Stimulated activated CD8-positive, alpha-beta memory T cell treated with anti-CD3 and anti-CD28 coated beads, Interleukin-7, amount 100 ng/mL, for 24 hours (primary cell): ENCODE results near the gene EIF4G1.
"Not testable (repeated sequence)": the region's sequence is repeated elsewhere in the genome, so short reads cannot be mapped to it uniquely, and the experiment has no call there.

ENCODE experiments used
- DNase-seq: peaks from one replicate; pipeline ENCODE4 v3.0.0-alpha.2; 2020; ENCODE audit warnings: low read depth

The EIF4G1 gene

DNA sequence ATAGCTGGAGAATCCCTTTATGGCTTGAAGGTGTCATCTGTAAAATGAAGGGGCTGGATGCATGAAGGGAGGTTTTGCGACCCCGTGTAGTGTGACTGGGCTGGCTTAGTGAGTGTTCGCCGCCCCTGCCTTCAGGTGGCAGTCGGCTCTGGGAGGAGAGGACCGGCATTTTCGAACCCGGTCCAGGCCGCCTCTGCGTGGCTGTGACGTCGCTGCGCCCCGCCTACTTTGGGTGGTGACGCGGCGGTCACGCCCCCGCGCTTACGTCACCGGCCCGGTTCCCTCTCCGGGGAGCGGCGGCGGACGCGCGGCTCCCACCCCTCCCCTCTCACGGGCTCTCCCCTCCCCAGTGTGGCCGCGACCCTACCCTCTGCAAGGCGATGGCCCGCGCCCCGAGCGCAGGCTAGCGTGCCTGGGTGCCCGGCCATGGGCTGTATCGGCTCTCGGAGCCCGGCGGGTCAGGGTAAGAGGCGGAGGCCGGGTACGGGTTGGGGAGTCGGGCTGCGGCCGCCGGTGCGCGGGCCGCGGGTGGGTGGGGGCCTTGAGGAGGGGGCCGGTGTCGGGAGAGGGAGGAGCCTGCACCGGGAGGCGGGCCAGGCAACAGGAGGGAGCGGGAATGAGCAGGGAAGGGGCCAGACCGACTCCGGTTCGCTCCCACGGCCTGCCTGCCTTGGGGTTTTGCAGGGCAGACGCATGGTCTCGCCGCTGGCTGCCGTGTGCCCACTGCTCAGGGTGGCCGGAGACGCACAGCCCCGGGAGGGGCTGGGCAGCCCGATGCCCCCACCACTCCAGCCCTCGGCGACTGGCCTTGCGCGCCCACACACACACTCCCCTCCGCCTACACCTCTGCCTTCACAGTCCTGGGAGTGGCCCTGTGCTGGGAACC, 21.5 kb downstream of the EIF4G1 start:
- peak; percentile 76 for DNase-seq

DNA sequence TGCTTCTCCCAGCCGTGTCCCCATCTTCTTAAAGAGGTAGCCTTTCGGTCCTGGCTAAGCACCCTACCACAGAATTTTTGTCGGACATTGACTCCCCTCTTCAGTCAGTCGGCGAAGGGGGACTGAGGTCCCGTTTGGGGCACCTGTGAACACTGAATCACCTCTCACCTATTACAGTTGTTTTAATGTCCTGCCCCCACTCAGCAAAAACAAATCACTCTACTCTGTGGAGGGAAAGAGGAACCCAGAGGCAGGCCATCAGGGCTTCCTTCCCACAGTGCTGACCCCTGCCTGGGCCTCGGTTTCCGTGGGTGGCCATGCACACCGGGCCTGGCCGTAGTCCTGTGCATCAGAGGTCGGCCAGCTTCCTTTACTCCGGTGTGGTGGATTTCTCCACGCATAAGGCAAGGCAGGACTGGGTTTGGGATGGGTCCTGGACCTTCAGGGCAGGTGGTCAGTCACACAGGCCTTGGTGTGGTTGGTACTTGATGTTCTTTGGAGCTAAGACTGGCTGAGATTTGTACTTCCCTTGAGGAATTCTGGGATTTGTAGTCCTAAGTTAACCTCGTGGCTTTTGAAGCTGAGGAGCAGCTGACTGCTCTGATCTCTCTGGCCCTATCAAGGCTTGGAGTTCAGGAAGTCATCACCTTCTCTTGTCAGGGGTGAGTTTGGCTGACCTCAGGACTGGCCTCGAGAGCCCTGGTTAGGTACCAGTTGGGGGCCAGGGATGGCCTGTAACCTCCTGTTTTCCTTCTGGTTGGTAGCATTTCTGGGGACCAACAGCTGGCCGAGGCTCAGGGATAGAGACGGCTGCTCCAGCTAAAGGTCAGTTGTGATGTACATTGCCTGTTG, 22.4 kb downstream of the EIF4G1 start:
- no peak for DNase-seq

DNA sequence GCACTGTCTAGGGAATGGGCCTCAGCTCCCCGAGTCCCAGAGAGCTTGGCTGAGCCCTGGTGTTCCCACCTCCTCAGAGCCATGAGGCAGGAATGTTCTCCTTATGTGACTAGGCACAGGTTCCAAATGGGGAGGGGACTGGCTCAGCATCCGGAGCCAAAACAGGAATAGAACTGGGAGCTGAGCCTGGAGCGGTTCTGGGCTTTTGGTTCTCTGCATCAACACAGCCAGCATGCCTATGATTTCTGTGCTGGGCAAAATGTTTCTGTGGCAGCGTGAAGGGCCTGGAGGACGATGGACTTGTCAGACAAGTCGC, 23.0 kb downstream of the EIF4G1 start, which contains the start of gene FAM131A:
Gene FAM131A (plus strand): TSS at position 202 of the 316 bp plus-strand sequence. CDS start 31 bp downstream, at position 233.
- no peak for DNase-seq

DNA sequence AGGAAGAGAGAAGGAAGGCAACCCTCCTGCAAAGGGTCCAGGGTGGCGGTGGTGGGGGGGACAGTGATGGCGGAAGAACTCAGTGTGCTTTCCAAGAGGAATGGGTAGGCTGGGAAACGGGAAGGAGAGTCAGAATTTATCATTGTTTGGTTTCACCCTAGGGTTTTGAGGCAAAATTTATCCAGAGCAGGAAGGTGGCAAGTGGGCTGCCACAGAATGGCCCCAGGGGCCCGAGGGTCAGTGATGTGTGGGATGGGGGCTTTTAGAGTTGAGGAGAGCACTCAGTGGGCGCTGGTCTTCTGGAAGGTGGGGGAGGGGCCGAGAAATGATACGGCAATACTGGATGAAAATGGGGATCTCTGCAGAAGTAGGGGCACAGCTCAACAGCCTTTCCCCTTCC, 23.6 kb downstream of the EIF4G1 start:
- DNase-seq, result no peak

DNA sequence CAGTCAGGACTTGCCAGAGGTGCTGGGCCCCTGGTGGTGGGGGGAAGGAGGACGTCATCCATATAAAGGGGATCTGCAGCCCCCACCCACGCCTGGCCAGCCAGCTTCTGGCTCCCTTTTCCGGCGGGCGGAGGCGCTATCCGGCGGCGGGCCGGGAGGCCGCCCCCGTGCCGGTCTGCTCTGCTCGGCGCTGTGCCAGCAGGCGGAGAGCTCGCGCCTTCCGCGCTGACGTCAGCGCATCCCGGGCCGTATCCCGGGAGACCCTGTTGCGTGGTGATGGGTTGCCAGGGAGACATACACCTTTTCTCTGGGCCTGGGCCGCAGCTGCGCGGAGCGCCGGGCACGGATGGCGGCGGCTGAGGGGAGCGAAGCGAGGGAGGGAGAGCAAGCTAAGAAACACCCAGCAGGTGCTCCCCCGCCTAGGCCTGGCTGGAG, 24.1 kb downstream of the EIF4G1 start:
- no peak for DNase-seq

DNA sequence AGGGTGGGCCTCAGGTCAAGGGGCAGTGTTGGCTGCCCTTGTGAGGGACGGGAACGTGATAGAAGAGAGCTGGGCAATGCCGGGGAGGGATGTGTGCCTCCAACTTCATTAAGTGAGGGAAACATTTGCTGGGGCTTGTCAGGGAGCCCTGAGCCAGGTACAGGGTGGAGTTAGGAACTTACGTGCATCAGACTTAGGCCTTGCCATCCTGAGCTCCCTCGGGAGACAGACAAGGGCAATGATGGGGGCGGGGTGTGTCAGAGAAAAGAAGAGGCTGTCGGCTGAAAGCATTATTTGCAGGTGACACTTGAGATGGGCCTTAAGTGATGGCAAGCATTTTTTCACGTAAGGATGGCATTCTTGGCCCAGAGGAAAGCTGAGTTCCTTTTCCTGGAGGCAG, 24.6 kb downstream of the EIF4G1 start:
- DNase-seq, result no peak

DNA sequence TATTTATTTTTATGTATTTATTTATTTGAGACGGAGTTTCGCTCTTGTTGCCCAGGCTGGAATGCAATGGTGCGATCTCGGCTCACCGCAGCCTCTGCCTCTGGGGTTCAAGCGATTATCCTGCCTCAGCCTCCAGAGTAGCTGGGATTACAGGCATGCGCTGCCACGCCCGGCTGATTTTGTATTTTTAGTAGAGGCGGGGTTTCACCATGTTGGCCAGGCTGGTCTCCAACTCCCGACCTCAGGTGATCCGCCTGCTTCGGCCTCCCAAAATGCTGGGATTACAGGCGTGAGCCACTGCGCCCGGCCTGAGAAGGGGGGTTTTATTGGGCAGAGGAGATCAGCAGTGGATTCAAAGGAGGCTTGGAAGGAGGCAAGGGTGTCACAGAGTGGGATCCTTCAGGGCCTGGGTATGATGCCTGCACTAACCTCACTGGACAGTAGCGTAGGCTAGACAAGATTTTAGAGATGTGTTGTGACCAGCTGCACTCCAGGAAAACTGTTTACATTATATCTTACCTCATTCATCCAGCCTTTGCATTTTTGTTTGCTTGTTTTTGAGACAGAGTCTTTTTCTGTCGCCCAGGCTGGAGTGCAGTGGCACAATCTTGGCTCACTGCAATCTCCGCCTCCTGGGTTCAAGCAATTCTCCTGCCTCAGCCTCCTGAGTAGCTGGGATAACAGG, 25.2 kb downstream of the EIF4G1 start:
- not testable (repeated sequence) for DNase-seq

DNA sequence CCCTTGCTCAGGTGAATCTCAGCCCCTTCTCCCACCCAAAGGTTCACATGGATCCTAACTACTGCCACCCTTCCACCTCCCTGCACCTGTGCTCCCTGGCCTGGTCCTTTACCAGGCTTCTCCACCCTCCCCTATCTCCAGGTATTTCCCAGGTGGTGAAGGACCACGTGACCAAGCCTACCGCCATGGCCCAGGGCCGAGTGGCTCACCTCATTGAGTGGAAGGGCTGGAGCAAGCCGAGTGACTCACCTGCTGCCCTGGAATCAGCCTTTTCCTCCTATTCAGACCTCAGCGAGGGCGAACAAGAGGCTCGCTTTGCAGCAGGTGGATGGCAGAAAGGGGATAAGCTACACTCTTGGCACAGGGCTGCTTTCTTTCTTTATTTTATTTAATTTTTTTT, 27.5 kb downstream of the EIF4G1 start:
- DNase-seq, result no peak

DNA sequence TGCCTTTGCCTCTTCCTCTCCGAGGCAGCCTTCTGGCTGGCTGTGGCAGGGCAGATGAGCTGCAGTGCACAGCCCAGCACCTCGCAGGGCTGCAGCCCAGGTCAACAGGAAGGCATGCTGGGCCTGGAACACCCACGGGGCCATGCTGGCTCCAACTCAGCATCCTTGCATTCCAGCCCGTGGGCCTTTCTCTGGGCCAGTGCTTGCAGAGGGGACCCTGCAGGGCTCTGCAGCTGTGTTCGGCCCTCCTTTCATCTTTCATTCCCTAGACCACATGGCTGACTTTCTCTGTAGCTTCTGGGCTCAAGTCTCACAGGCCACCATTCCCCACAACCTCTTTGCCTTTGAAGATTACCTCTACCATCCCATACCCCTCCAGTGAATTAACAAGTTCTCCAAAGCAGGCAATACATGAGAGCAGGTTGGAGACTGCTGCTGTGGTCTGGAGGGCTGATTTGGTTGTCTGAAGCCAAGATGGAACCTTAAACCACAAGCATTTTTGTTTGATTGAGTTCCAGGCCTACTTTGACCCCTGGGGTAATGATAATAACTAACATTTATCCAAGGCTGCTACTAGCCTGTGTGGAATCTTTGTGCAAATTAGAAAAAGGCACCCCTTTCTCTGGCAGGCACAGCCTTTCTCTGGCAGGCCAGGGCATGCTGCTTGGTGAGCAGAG, 28.9 kb downstream of the EIF4G1 start:
- no peak for DNase-seq

DNA sequence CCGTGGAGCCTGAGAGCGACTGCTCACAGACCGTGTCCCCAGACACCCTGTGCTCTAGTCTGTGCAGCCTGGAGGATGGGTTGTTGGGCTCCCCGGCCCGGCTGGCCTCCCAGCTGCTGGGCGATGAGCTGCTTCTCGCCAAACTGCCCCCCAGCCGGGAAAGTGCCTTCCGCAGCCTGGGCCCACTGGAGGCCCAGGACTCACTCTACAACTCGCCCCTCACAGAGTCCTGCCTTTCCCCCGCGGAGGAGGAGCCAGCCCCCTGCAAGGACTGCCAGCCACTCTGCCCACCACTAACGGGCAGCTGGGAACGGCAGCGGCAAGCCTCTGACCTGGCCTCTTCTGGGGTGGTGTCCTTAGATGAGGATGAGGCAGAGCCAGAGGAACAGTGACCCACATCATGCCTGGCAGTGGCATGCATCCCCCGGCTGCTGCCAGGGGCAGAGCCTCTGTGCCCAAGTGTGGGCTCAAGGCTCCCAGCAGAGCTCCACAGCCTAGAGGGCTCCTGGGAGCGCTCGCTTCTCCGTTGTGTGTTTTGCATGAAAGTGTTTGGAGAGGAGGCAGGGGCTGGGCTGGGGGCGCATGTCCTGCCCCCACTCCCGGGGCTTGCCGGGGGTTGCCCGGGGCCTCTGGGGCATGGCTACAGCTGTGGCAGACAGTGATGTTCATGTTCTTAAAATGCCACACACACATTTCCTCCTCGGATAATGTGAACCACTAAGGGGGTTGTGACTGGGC, 30.3 kb downstream of the EIF4G1 start:
- DNase-seq, result no peak

DNA sequence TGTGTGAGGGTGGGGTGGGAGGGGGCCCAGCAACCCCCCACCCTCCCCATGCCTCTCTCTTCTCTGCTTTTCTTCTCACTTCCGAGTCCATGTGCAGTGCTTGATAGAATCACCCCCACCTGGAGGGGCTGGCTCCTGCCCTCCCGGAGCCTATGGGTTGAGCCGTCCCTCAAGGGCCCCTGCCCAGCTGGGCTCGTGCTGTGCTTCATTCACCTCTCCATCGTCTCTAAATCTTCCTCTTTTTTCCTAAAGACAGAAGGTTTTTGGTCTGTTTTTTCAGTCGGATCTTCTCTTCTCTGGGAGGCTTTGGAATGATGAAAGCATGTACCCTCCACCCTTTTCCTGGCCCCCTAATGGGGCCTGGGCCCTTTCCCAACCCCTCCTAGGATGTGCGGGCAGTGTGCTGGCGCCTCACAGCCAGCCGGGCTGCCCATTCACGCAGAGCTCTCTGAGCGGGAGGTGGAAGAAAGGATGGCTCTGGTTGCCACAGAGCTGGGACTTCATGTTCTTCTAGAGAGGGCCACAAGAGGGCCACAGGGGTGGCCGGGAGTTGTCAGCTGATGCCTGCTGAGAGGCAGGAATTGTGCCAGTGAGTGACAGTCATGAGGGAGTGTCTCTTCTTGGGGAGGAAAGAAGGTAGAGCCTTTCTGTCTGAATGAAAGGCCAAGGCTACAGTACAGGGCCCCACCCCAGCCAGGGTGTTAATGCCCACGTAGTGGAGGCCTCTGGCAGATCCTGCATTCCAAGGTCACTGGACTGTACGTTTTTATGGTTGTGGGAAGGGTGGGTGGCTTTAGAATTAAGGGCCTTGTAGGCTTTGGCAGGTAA, 31.1 kb downstream of the EIF4G1 start:
- DNase-seq, result no peak

DNA sequence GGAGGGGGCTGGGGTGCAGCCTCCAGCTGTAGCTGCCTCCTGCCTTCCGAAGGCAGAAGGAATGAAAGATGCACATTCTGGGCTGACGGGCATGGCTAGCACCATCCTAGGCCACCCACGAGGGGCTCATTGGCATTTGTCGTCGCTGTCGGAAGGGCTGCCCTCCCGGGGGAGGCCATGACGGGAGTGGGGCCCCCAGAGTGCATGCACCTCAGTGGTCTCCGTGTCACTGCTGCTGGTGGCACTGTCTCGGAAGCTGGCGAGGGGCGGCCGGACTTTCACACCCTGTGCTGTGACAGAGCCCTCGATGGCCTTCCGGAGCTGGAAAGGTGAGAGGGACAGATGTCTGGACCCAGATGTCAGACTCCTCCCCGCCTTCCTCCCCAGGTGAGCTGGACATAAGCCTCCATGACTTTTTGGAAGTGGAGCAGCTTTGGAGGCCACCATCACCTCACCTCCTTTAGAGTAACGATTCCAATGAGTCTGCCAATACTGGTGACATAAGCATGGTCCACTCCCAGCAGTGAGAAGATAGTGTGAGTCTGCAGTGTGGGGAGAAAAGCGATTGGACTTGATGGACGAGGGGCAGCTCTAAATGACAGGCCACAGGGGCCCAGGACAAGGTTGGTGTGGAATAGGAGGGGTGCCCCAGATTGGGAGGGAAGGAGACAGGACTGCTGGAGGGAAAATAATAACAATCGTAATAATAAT, 32.2 kb downstream of the EIF4G1 start:
- no peak for DNase-seq

DNA sequence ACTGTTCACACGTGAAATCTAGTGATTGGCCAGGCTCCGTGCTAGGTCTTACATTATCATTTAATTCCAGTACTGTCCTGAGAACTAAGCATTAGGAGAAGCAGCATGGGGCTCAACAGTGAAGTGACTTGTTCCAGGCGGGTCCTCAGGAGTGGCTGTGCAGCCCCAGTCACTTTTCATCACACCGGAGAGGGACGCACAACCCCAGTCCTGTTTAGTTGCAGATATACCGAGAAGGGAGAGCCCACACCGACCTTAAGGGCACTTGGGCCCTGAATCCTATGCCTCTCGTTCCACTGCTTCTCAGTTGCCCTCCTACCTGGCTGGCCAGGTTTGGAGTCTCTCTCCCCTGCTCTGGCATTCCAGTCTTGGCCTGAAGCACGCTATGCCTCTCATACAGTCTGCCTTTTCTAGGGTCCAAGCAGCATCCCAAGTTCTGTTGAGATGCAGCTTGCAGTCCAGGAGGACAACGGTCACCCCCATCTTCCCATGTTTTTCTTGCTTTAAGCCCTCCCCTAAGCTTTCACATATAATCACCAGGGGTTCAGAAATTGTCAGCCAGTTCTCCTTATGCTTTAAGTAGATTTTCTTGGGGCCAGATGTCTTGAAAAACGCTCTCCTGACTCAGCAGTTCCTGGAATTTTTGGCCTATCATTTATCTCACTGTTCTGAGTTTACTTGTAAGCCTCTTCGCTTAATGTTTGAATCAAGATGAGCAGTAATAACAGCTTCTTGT, 33.1 kb downstream of the EIF4G1 start:
- DNase-seq, result no peak

DNA sequence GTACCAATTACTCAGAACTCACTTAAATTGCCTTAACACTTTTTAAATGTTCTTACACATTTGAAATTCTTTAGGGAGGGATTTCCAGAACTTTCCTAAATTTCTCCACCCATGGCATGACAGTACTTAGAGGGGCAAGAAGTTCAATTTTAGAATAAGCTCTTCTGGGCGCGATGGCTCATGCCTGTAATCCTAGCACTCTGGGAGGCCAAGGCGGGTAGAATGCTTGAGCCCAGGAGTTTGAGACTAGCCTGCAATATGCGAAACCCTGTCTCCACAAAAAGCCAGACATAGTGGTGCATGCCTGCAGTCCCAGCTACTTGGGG, 33.6 kb downstream of the EIF4G1 start:
- no peak for DNase-seq

DNA sequence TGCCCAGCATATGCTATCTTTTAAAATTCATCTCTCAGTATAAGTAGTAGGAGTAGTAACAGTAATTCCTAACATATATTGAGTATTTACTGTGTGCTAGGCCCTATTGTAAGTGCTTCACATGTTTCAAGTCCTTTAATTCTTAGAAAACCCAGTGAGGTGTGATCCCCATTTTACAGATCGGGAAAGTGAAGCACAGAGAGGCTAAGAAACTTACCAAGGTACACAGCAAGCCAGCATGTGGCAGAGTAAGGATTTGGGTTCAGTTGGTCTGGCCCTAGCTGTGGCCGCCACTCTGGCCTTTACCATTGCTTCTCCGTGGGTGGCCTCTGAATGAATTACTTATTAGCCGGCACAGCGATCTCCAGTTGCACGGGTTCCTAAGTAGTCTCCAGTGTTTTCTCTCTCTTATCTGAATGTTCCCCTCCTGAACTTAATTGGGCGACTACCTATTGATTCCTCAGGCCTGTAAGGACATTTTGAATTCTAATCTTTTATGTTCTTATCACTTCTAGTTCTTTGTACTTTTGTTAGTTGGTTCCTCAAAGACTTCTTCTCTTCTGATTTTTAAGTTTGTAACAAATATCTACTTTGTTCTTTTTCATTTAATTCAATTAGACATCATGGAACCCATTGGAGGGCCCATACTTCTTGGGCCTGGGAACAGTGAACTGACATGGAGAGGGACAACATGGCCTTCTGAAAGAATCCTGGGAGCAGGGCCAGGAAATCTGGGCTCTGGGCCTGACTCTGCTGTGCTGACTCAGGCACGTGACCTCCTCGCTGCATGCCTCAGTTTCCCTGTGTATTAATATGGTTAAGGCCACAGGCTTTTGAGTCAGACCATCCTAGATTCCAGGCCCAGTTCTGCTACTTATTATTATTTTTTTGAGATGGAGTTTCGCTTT, 35.4 kb downstream of the EIF4G1 start:
- no peak for DNase-seq

DNA sequence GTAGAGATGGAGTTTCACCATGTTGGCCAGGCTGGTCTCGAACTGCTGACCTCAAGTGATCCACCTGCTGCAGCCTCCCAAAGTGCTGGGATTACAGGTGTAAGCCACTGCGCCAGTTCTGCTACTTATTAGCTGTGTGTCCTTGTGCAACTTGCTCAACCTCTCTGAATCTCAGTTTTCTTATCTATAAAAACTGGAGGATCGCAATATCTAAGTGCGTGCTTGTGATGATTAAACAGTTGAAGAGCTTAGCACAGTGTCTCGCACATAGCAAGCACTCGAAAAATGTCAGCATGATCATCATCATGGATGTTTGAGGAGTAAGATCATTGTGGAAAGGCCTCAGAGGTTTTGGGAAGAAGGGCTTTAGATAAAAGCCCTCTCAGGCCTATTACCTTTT, 36.2 kb downstream of the EIF4G1 start:
- DNase-seq, result no peak

DNA sequence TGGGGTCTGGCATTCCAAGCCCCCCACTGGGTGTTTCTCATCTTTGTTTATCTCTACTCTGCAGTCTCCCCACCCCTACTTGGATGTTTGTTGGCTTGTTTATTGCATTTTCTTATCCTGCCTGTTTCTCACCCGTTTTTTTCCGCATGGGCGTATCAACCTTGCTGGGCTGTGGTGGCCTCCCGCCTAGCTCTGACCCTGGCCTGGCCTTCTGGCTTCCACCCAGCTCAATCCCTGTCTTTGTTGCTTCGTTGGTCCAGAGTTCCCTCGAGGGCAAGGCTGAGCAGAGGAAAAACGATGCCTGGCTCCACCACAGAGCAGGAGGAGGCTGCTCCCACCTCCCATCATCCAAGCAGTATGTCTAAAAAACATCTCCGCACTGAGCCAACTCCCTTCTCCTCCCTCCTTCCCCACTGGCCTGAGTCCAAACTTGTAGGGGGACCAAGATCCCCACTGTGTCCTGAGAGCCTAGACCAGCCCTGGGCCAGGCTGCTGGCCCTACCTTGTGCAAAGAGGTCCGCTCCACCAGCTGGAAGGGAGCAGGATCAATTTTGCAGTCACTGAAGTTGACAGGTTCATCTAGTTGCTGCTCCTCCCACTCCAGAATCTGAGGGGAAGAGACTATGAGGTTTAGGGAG, 37.2 kb downstream of the EIF4G1 start:
- DNase-seq, result no peak
